Astrocyte (in vitro differentiated cells and primary cell): ENCODE data around the gene ZMIZ1.
"Not testable (repeated sequence)": the region's sequence is repeated elsewhere in the genome, so short reads cannot be mapped to it uniquely, and the experiment has no call there.

ENCODE experiments used
- EZH2 ChIP-seq: IDR thresholded peaks from 2 replicates; pipeline ENCODE4 v1.6.1; 2012; ENCODE audit warnings: mild to moderate bottlenecking, low read length, inconsistent platforms; ENCODE audit not compliant: insufficient read depth
- TF ChIP-seq, protein P1 (sequence below): IDR thresholded peaks from 2 replicates; pipeline ENCODE4 v1.5.1; 2011; ENCODE audit warnings: low read depth, mild to moderate bottlenecking, inconsistent platforms, low read length, moderate library complexity; ENCODE audit not compliant: insufficient read depth

- TF ChIP-seq, protein P1, sequence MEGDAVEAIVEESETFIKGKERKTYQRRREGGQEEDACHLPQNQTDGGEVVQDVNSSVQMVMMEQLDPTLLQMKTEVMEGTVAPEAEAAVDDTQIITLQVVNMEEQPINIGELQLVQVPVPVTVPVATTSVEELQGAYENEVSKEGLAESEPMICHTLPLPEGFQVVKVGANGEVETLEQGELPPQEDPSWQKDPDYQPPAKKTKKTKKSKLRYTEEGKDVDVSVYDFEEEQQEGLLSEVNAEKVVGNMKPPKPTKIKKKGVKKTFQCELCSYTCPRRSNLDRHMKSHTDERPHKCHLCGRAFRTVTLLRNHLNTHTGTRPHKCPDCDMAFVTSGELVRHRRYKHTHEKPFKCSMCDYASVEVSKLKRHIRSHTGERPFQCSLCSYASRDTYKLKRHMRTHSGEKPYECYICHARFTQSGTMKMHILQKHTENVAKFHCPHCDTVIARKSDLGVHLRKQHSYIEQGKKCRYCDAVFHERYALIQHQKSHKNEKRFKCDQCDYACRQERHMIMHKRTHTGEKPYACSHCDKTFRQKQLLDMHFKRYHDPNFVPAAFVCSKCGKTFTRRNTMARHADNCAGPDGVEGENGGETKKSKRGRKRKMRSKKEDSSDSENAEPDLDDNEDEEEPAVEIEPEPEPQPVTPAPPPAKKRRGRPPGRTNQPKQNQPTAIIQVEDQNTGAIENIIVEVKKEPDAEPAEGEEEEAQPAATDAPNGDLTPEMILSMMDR = not testable (repeated sequence)
- TF ChIP-seq EZH2 = not testable (repeated sequence)
Measured at GRCh38 chr10:79337783-79338469, 269.2 kb downstream of the ZMIZ1 start.
